GM18951 (cell line): ENCODE measurements around the gene C21orf91.

Experiments used
- POLR2A ChIP-seq: IDR thresholded peaks from 4 replicates; pipeline ENCODE4 v1.6.1; 2011; ENCODE audit warnings: mild to moderate bottlenecking; ENCODE audit not compliant: insufficient read length, insufficient read depth; ENCODE audit errors: extremely low read depth
- in situ Hi-C: fragments of 300-500 bp; cut with MboI; formaldehyde crosslinking; loops from one replicate; pipeline ENCODE4 v1.12.0; 2022; ENCODE audit warnings: low sequenced_read_pairs, mixed read lengths, inconsistent platforms; ENCODE audit not compliant: unreplicated experiment

The C21orf91 gene

GRCh38 chr21:17752171-17752570, 67.0 kb downstream of the C21orf91 start:
- TF ChIP-seq POLR2A: no peak
- in situ Hi-C loops: no loop called here

- in situ Hi-C loops: no loop called here
Measured at GRCh38 chr21:17746920-17747319, 72.2 kb downstream of the C21orf91 start.

GRCh38 chr21:17745086-17745485, 74.1 kb downstream of the C21orf91 start:
- in situ Hi-C loops: no loop called here
- no peak for TF ChIP-seq POLR2A

More at GRCh38 chr21:17746920-17747319, 72.2 kb downstream of the C21orf91 start:
- TF ChIP-seq POLR2A: no peak

GRCh38 chr21:17742940-17743592, 76.1 kb downstream of the C21orf91 start:
- no peak for TF ChIP-seq POLR2A
- in situ Hi-C loops: no loop called here

GRCh38 chr21:17742181-17742580, 77.0 kb downstream of the C21orf91 start:
- no peak for TF ChIP-seq POLR2A
- in situ Hi-C loops: no loop called here
